ENCODE measurements around the gene SLC22A23. TPM values are rescaled to one million over a fixed set of nuclear protein-coding genes. Genes with fewer than 3 reads are reported as not detected.

SLC22A23 gene
- total RNA-seq, 1 donor from 2014 or later: 42.4 TPM

DNA sequence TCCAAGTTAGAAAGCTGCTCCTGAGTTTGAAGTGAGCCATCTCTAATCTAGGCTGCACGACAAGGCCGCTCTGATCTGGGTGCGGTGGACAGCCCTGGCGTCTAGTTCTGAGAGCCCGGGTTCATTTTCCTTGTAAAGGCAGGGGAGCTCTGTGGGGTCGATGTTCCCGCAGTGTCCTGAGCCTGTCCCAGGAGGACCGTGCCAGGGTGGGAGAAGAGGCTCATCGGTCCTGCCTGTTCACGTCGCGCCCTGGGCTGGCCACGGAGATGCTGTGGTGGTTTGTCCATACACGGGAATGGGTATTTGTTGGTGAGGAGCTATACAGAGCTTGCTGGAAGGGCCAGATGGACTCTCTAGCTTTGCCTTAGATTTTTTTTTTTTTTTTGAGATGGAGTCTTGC lies 171.1 kb downstream of the SLC22A23 start:
- no peak for DNase-seq (ENCODE audit: low spot score)

GRCh38 chr6:3285049-3285639 lies 171.7 kb downstream of the SLC22A23 start:
- no peak for DNase-seq (ENCODE audit: low spot score)

- no peak for DNase-seq (ENCODE audit: low spot score)
Measured at GRCh38 chr6:3284436-3284876, 172.4 kb downstream of the SLC22A23 start.

DNA sequence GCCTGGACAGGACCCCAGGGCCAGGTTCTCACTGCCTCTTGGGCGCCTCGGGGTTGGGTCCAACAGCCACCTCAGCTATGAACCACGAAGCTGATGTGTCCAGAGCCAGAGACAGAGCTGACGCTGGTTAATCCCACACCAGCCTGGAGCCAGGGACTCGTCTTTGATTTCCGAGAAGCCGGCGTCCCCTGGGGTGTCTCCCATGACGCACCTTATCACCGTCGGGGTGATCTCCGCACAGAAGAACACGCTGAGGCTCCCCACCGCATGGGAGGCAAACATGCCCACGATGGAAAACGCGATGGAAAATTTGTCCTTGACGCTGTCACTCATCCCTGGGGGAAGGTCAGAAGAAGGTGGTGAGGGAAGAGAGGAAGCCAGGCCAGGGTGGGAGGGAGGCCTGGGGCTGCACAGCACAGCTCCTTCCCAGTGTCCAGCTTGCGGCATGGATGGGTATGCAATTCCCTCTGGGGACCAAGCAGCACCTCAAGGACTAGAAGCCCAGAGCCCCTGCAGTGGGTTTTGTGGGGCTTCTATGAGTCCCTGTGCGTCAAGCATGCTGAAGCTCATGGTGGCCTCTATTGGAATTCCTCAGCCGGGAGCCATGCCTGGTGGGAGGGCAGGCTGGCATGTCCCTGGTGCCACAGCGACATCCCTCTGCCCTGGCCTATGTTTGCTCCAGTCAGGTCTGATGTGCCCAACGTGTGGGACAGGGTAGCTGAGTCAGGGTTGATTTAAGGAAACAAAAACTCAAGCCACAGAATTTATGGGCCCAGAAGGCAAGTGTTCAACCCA lies 173.0 kb downstream of the SLC22A23 start:
- no peak for DNase-seq (ENCODE audit: low spot score)

DNA sequence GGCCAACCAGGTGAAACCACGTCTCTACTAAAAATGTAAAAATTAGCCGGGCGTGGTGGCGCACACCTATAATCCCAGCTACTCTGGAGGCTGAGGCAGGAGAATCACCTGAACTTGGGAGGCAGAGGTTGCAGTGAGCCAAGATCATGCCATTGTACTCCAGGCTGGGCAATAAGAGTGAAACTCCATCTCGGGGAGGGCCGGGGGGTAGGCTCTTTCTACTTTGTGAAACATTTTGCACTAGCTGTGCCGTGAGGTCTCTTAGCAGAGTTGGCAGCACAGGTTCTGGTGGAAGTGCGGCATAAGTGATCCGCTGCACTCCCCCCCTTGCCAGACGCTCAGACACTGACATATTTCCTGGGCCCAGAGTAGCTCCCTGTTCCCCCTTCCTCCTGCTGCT lies 173.6 kb downstream of the SLC22A23 start:
- no peak for DNase-seq (ENCODE audit: low spot score)

- DNase-seq (ENCODE audit: low spot score): no peak
Measured at GRCh38 chr6:3282476-3283236, 174.2 kb downstream of the SLC22A23 start.

- DNase-seq (ENCODE audit: low spot score): no peak
Measured at GRCh38 chr6:3281631-3282475, 175.0 kb downstream of the SLC22A23 start.

DNA sequence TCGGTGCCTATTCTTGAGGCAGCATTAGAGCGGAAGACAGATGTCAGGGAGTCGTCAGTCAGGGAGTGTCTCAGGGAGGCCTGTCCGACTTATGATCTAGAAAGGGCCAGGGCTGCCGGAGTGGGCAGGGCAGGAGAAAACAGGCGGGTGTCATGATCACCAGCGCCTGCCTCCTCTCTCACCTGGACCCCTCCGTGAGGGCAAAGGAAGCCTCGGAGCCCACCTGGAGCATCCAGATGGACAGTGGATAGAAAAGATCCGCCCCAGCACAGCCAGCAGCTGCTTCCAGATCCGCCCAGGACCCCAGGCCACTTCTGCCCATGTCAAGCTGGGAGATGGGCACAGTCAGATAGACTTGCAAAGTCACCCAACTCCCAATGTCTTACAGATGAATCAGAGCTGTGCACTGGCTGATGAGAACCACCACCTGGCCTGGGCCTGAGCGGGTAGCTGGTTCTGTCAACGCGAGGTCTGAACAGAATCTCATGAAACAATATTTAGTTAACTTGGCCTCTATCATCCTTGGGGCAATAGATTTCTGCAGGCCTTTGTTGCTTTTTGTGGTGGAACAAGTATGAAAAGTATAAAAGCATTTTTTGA lies 175.9 kb downstream of the SLC22A23 start:
- no peak for DNase-seq (ENCODE audit: low spot score)

- no peak for DNase-seq (ENCODE audit: low spot score)
Measured at GRCh38 chr6:3280091-3280490, 176.8 kb downstream of the SLC22A23 start.

- no peak for DNase-seq (ENCODE audit: low spot score)
Measured at GRCh38 chr6:3278691-3279090, 178.2 kb downstream of the SLC22A23 start.

DNA sequence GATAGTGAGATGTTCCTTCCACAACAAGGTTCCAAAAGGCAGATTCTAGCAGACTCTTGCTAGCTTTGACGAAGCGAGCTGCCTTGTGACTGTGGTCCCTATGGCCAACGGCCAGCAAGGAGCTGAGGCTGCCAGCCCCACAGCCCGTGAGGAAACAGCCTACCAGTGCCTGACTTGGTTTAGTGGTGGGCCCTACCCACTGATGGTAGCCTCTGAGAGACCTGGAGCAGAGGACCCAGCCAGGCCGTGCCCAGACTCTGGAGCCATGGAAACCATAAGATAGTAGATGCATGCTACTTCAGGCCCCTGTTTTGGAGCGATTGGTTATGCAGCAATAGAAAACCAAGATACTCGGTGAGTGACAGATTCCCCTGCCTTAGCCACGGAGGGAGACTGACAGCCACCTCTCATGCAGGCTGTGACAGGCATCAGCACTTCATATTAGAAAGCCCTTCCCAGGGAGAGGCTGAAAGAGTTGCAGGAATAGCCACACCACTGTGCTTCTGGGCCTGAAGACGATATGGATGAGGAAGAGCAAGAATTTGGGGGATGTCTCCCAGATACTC lies 178.9 kb downstream of the SLC22A23 start:
- DNase-seq (ENCODE audit: low spot score): no peak

- no peak for DNase-seq (ENCODE audit: low spot score)
Measured at GRCh38 chr6:3277251-3277650, 179.6 kb downstream of the SLC22A23 start.

GRCh38 chr6:3276174-3277167 lies 180.4 kb downstream of the SLC22A23 start:
- DNase-seq (ENCODE audit: low spot score): no peak

GRCh38 chr6:3273707-3274521 lies 182.9 kb downstream of the SLC22A23 start:
- DNase-seq (ENCODE audit: low spot score): no peak

DNA sequence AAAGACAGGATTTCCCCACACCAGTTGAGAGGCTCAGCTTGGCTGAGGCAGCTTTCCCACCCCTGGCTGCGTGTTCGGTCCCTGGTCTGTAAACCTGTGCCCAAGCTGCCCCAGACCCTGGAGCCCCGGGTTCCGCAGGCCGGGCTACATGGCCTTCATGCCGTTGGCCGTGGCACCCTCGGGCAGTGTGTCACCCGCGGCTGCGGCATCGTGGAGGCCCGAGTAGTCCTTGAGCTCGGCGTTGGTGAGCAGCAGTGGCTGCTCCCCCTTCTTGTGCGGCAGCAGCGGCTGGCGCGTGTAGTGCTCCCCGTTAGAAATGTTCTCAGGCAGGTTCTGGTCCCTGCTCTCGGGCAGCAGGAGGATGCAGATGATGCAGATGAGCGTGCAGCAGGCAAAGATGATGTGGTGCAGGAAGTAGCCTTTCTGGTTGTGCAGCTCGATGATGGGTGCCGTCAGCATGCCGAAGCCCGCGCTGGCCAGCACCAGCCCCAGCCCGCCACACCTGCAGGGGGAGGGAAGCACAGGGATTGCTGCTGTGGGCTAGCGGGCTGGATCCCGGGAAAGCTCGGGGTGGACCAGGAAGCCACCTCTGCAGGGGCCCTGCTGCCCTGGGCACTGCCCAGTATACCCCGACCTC lies 183.8 kb downstream of the SLC22A23 start:
- DNase-seq (ENCODE audit: low spot score): no peak

DNA sequence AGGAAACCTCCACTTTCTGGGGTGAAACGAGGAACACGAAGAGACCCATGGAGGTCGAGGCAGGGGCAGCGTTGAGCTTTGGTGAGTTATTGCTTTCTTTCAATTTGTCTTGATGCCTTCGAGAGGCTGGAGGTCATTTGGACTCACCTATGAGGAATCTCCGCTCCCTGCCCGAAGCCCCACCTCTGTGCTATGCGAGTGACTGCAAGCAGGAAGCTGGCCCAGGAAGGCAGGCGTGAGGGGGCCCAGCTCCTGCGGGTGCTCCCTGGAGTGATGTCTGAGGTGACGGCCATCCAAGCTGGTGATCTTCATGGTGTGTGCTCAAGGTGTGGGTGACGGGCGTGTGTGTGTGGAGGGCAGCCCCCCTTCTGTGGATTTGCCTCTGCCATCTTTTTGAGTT lies 185.1 kb downstream of the SLC22A23 start:
- no peak for DNase-seq (ENCODE audit: low spot score)

GRCh38 chr6:3270258-3270657 lies 186.6 kb downstream of the SLC22A23 start:
- no peak for DNase-seq (ENCODE audit: low spot score)

GRCh38 chr6:3269281-3269975 lies 187.4 kb downstream of the SLC22A23 start:
- DNase-seq (ENCODE audit: low spot score): no peak

Data from ureter (tissue), 1 donor.